NCI-H187 treated with DMSO at 0.1 percent for 48 hours (cell line): ENCODE results near the gene SH3RF3.

Source experiments
- DNase-seq: peaks from one replicate; lab custom pipeline; 2025; lab: John Stamatoyannopoulos, UW

Gene SH3RF3

GRCh38 chr2:109454765-109455394 is 325.9 kb downstream of the SH3RF3 start:
- no peak for DNase-seq

GRCh38 chr2:109455731-109456691 is 327.0 kb downstream of the SH3RF3 start:
- no peak for DNase-seq

- DNase-seq: no peak
Measured at GRCh38 chr2:109456776-109457175, 327.8 kb downstream of the SH3RF3 start.

GRCh38 chr2:109457366-109457765 is 328.4 kb downstream of the SH3RF3 start:
- DNase-seq: no peak

- no peak for DNase-seq
Measured at GRCh38 chr2:109457794-109458193, 328.8 kb downstream of the SH3RF3 start.

GRCh38 chr2:109458512-109458911 is 329.5 kb downstream of the SH3RF3 start:
- no peak for DNase-seq

GRCh38 chr2:109459485-109459884 is 330.5 kb downstream of the SH3RF3 start:
- DNase-seq: no peak

- DNase-seq: no peak
Measured at GRCh38 chr2:109460553-109461324, 331.7 kb downstream of the SH3RF3 start.

GRCh38 chr2:109463236-109463635 is 334.2 kb downstream of the SH3RF3 start:
- no peak for DNase-seq

- no peak for DNase-seq
Measured at GRCh38 chr2:109463891-109464290, 334.9 kb downstream of the SH3RF3 start.

GRCh38 chr2:109466674-109467575 is 337.9 kb downstream of the SH3RF3 start:
- peak; percentile 19 for DNase-seq

GRCh38 chr2:109467701-109468100 is 338.7 kb downstream of the SH3RF3 start:
- DNase-seq: no peak

- no peak for DNase-seq
Measured at GRCh38 chr2:109468893-109469292, 339.9 kb downstream of the SH3RF3 start.

GRCh38 chr2:109471658-109472057 is 342.7 kb downstream of the SH3RF3 start:
- no peak for DNase-seq

GRCh38 chr2:109472331-109472959 is 343.4 kb downstream of the SH3RF3 start:
- DNase-seq: no peak

GRCh38 chr2:109472974-109473373 is 344.0 kb downstream of the SH3RF3 start:
- no peak for DNase-seq

- DNase-seq: no peak
Measured at GRCh38 chr2:109473616-109474318, 344.8 kb downstream of the SH3RF3 start.

GRCh38 chr2:109474319-109474825 is 345.4 kb downstream of the SH3RF3 start:
- no peak for DNase-seq

- DNase-seq: no peak
Measured at GRCh38 chr2:109475531-109476210, 346.7 kb downstream of the SH3RF3 start.
